HEK293T (cell line): ENCODE measurements around the gene MCTP2.

Experiments used
- CTBP1 ChIP-seq: fragments of 450-650 bp; IDR thresholded peaks from 2 replicates; pipeline ENCODE4 v1.6.1; 2016; ENCODE audit warnings: borderline replicate concordance
- ELF4 ChIP-seq: fragments of 450-650 bp; IDR thresholded peaks from 2 replicates; pipeline ENCODE4 v1.6.1; 2017; ENCODE audit warnings: antibody characterized with exemption
- FOXA1 ChIP-seq: fragments of 450-650 bp; IDR thresholded peaks from 2 replicates; pipeline ENCODE4 v1.6.1; 2016; ENCODE audit warnings: mild to moderate bottlenecking
- FOXM1 ChIP-seq: fragments of 450-650 bp; IDR thresholded peaks from 2 replicates; pipeline ENCODE4 v1.6.1; 2017; ENCODE audit warnings: mild to moderate bottlenecking, borderline replicate concordance
- HDGF ChIP-seq: fragments of 450-650 bp; IDR thresholded peaks from 2 replicates; pipeline ENCODE4 v1.6.1; 2017; ENCODE audit warnings: antibody characterized with exemption, borderline replicate concordance
- PKNOX1 ChIP-seq: fragments of 450-650 bp; IDR thresholded peaks from 2 replicates; pipeline ENCODE4 v1.6.1; 2016
- SP1 ChIP-seq: fragments of 450-650 bp; IDR thresholded peaks from 2 replicates; pipeline ENCODE4 v1.6.1; 2017
- SUZ12 ChIP-seq: fragments of 450-650 bp; IDR thresholded peaks from 2 replicates; pipeline ENCODE4 v1.6.1; 2016; ENCODE audit warnings: mild to moderate bottlenecking
- TARDBP ChIP-seq: fragments of 450-650 bp; IDR thresholded peaks from 2 replicates; pipeline ENCODE4 v1.6.1; 2016

DNA sequence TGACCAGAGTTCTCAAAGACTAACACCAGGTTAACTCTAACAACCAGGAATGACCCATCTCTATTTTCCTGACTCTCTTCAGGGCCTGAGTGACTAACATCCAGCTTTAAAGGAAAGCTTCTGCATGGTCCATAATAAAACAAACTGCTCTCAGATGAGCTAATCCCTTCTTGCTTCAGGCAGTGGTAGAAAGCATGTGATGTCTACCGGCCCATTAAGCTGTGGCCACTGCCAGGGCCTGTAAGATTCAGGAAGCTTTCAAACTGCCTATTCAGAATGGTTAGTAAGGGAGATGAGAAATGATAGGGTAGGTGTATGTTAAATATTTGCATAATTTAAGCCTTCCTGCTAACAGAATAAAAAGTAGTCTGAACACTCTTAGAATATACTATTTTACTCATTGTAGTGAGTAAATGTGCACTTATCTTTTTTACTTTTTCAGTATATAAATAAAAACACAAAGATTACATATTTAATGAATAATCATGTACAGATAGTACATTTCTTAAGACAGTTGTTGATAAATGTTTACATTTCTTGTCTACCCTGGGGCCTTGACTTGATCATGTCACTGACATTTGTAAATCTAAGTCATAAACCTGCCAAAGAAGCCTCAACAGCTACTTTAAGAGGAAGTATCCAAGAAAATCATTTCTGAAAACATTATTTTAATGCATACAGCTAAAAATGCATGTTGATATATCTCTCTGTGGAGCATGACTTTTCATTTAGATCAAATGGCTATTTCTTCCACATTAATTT is 222.0 kb downstream of the MCTP2 start:
- TF ChIP-seq SP1 (no peak), FOXM1 (no peak), SUZ12 (no peak), TARDBP (no peak), FOXA1 (no peak), ELF4 (no peak), HDGF (no peak), CTBP1 (no peak), PKNOX1 (no peak)
